Measurements from ENCODE around the gene ZNF800.

ZNF800 gene

DNA sequence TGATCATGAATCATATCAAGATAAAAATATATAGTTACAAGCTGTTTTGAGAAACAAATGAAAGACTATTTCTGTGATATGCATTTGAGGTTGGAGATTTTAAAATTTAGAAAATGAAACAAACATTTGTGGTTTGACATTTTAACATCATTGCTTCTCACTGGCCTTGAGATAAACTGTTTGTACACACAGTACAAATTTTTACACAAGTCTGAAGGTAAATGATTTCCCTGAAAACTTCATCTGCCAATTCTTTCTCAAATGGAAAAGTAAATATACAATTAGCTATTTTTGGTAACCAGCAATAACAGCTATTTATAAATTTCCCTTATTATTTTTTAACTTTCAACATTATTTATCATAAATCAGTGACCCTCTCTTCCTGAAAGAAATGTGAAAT, 38.6 kb downstream of the ZNF800 start (continued):
- no peak for TF ChIP-seq ZIC2 (tag by site-specific recombination; IDR thresholded peaks at IDR 0.05)

DNA sequence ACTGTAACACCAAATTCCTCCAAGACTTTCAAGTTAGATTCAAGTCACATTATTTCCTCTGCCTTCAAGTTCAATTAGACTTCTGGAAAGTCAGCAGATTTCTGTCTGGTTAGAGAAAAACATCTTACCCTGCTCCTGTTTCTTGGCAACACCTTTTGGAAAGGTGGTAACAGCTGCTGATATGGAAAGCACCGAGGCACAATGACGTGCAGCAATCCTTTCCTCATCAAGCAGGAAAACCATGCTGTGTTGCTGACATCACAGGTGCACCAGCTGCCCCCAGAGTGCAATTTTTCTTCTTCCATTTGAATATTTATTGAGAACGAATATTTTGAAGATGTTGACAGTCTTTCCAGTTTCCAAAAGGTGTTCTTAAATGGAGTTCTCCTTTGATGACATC, 41.9 kb downstream of the ZNF800 start:
- H3K4me1 ChIP-seq (ENCODE audit: control insufficient read depth, insufficient read depth, low read length): no peaks in the 10 kb centered on the region
- ChIA-PET CTCF (interaction anchor here (0.5 kb wide), 1 partner anchor 117 kb away, joined by 3 read pairs; no protein-coding TSS in a partner anchor), POLR2A (no interaction called here)
- TF ChIP-seq ZNF776 (tag by site-specific recombination; IDR thresholded peaks at IDR 0.05; ENCODE audit: borderline replicate concordance) (no peak), ZFP41 (tag by site-specific recombination; IDR thresholded peaks at IDR 0.05; ENCODE audit: borderline replicate concordance) (no peak), ZEB2 (tag by site-specific recombination; IDR thresholded peaks at IDR 0.05) (no peak), SCRT2 (tag by site-specific recombination; IDR thresholded peaks at IDR 0.05) (0 out of 2 replicates have a peak, but pooled peaks have one; percentile 16)
- H3K36me3 ChIP-seq (ENCODE audit: control insufficient read depth in 2 of 2, insufficient read depth in 1 of 2, low read length in 2 of 2): no peaks in the 10 kb centered on the region
- H3K9me3 ChIP-seq (ENCODE audit: control insufficient read depth, insufficient read depth, low read depth, low read length): no peaks in the 10 kb centered on the region
- H3K4me3 ChIP-seq (ENCODE audit: low read depth, low read length): no peak overlapping the region
- H3K27ac ChIP-seq (ENCODE audit: extremely low read depth, low read depth, low read length): no peak overlapping the region

DNA sequence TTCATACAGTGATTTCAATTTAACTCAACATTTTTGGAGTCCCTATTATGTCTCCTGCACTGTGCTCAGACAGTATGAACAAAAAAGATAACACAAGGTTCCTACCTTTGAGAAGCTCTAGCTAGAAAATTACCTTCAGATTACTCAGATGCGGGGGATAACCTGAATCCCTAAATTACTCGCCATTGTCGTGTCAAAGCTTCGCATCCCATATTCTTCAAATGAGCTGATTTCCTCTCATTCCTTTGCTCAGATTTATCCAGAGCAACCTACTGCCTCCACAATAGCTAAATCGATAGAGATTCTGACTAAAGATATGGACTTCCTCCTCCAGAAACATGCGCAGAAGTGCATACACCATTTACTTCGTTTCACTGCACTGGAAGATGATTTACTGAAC, 42.6 kb downstream of the ZNF800 start:
- POLR2A ChIA-PET: no interaction called here
- TF ChIP-seq, protein P1, sequence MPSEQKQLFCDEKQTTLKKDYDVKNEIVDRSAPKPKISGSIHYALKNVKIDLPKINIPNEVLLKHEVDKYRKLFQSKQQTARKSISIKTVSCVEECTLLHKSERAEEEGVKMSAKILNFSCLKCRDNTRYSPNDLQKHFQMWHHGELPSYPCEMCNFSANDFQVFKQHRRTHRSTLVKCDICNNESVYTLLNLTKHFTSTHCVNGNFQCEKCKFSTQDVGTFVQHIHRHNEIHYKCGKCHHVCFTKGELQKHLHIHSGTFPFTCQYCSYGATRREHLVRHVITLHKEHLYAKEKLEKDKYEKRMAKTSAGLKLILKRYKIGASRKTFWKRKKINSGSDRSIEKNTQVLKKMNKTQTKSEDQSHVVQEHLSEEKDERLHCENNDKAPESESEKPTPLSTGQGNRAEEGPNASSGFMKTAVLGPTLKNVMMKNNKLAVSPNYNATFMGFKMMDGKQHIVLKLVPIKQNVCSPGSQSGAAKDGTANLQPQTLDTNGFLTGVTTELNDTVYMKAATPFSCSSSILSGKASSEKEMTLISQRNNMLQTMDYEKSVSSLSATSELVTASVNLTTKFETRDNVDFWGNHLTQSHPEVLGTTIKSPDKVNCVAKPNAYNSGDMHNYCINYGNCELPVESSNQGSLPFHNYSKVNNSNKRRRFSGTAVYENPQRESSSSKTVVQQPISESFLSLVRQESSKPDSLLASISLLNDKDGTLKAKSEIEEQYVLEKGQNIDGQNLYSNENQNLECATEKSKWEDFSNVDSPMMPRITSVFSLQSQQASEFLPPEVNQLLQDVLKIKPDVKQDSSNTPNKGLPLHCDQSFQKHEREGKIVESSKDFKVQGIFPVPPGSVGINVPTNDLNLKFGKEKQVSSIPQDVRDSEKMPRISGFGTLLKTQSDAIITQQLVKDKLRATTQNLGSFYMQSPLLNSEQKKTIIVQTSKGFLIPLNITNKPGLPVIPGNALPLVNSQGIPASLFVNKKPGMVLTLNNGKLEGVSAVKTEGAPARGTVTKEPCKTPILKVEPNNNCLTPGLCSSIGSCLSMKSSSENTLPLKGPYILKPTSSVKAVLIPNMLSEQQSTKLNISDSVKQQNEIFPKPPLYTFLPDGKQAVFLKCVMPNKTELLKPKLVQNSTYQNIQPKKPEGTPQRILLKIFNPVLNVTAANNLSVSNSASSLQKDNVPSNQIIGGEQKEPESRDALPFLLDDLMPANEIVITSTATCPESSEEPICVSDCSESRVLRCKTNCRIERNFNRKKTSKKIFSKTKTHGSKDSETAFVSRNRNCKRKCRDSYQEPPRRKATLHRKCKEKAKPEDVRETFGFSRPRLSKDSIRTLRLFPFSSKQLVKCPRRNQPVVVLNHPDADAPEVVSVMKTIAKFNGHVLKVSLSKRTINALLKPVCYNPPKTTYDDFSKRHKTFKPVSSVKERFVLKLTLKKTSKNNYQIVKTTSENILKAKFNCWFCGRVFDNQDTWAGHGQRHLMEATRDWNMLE (tag by site-specific recombination; conservative IDR thresholded peaks at IDR 0.05; ENCODE audit: low read depth): no peak
- TF ChIP-seq, protein P2, sequence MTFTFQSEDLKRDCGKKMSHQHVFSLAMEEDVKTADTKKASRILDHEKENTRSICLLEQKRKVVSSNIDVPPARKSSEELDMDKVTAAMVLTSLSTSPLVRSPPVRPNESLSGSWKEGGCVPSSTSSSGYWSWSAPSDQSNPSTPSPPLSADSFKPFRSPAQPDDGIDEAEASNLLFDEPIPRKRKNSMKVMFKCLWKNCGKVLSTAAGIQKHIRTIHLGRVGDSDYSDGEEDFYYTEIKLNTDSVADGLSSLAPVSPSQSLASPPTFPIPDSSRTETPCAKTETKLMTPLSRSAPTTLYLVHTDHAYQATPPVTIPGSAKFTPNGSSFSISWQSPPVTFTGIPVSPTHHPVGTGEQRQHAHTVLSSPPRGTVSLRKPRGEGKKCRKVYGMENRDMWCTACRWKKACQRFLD (tag by site-specific recombination; IDR thresholded peaks at IDR 0.05): no peak
- no peak for TF ChIP-seq ZFHX2 (tag by site-specific recombination; conservative IDR thresholded peaks at IDR 0.05)
- TF ChIP-seq ZNF776 (tag by site-specific recombination; IDR thresholded peaks at IDR 0.05; ENCODE audit: borderline replicate concordance): no peak
- TF ChIP-seq, protein P3, sequence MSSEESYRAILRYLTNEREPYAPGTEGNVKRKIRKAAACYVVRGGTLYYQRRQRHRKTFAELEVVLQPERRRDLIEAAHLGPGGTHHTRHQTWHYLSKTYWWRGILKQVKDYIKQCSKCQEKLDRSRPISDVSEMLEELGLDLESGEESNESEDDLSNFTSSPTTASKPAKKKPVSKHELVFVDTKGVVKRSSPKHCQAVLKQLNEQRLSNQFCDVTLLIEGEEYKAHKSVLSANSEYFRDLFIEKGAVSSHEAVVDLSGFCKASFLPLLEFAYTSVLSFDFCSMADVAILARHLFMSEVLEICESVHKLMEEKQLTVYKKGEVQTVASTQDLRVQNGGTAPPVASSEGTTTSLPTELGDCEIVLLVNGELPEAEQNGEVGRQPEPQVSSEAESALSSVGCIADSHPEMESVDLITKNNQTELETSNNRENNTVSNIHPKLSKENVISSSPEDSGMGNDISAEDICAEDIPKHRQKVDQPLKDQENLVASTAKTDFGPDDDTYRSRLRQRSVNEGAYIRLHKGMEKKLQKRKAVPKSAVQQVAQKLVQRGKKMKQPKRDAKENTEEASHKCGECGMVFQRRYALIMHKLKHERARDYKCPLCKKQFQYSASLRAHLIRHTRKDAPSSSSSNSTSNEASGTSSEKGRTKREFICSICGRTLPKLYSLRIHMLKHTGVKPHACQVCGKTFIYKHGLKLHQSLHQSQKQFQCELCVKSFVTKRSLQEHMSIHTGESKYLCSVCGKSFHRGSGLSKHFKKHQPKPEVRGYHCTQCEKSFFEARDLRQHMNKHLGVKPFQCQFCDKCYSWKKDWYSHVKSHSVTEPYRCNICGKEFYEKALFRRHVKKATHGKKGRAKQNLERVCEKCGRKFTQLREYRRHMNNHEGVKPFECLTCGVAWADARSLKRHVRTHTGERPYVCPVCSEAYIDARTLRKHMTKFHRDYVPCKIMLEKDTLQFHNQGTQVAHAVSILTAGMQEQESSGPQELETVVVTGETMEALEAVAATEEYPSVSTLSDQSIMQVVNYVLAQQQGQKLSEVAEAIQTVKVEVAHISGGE (tag by site-specific recombination; conservative IDR thresholded peaks at IDR 0.05; ENCODE audit: low read depth): no peak
- TF ChIP-seq ZNF335 (tag by site-specific recombination; conservative IDR thresholded peaks at IDR 0.05): no peak
- TF ChIP-seq RBAK (tag by site-specific recombination; IDR thresholded peaks at IDR 0.05): no peak
- no peak for TF ChIP-seq ZNF423 (tag by site-specific recombination; IDR thresholded peaks at IDR 0.05)
- TF ChIP-seq BCL11A (tag by site-specific recombination; IDR thresholded peaks at IDR 0.05; ENCODE audit: low read depth): no peak
- TF ChIP-seq, protein P4, sequence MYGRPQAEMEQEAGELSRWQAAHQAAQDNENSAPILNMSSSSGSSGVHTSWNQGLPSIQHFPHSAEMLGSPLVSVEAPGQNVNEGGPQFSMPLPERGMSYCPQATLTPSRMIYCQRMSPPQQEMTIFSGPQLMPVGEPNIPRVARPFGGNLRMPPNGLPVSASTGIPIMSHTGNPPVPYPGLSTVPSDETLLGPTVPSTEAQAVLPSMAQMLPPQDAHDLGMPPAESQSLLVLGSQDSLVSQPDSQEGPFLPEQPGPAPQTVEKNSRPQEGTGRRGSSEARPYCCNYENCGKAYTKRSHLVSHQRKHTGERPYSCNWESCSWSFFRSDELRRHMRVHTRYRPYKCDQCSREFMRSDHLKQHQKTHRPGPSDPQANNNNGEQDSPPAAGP (tag by site-specific recombination; IDR thresholded peaks at IDR 0.05): no peak
- TF ChIP-seq ZSCAN30 (tag by site-specific recombination; IDR thresholded peaks at IDR 0.05): no peak
- TF ChIP-seq, protein P5, sequence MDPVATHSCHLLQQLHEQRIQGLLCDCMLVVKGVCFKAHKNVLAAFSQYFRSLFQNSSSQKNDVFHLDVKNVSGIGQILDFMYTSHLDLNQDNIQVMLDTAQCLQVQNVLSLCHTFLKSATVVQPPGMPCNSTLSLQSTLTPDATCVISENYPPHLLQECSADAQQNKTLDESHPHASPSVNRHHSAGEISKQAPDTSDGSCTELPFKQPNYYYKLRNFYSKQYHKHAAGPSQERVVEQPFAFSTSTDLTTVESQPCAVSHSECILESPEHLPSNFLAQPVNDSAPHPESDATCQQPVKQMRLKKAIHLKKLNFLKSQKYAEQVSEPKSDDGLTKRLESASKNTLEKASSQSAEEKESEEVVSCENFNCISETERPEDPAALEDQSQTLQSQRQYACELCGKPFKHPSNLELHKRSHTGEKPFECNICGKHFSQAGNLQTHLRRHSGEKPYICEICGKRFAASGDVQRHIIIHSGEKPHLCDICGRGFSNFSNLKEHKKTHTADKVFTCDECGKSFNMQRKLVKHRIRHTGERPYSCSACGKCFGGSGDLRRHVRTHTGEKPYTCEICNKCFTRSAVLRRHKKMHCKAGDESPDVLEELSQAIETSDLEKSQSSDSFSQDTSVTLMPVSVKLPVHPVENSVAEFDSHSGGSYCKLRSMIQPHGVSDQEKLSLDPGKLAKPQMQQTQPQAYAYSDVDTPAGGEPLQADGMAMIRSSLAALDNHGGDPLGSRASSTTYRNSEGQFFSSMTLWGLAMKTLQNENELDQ (tag by site-specific recombination; IDR thresholded peaks at IDR 0.05; ENCODE audit: low read depth): no peak
- no peak for TF ChIP-seq GLI4 (tag by site-specific recombination; IDR thresholded peaks at IDR 0.05)
- TF ChIP-seq BCL11B (tag by site-specific recombination; IDR thresholded peaks at IDR 0.05; ENCODE audit: low read depth): no peak
- TF ChIP-seq ZEB2 (tag by site-specific recombination; IDR thresholded peaks at IDR 0.05): no peak
- Histone ChIP-seq H3K27ac (ENCODE audit: extremely low read depth, low read depth, low read length) (no peak overlapping the region), H3K4me1 (ENCODE audit: control insufficient read depth, insufficient read depth, low read length) (no peaks in the 10 kb centered on the region), H3K4me3 (ENCODE audit: low read depth, low read length) (no peak overlapping the region), H3K36me3 (ENCODE audit: control insufficient read depth in 2 of 2, insufficient read depth in 1 of 2, low read length in 2 of 2) (no peaks in the 10 kb centered on the region), H3K9me3 (ENCODE audit: control insufficient read depth, insufficient read depth, low read depth, low read length) (no peaks in the 10 kb centered on the region)
- CTCF ChIA-PET: interaction anchor here (0.6 to 3.3 kb wide), 4 partner anchors 97 to 1026 kb away, joined by 3 to 22 read pairs (median 4); no protein-coding TSS in a partner anchor

Measured in HEK293 (cell line).